Activated naive CD4-positive, alpha-beta T cell treated with anti-CD3 and anti-CD28 coated beads for 36 hours (primary cell): Measurements from ENCODE around the gene SAMD3. TPM values are rescaled to one million over a fixed set of nuclear protein-coding genes. Genes with fewer than 3 reads are reported as not detected.
"Not testable (repeated sequence)": the region's sequence is repeated elsewhere in the genome, so short reads cannot be mapped to it uniquely, and the experiment has no call there.

Experiments
- CTCF ChIA-PET: fragments of 350-600 bp; sonication (Branson Sonifier 250); formaldehyde crosslinking; loops from one replicate; lab custom pipeline; 2021; ENCODE audit warnings: antibody characterized with exemption; lab: Charles Lee
- DNase-seq: peaks from one replicate; pipeline ENCODE4 v3.0.0-alpha.2; 2020
- H3K27ac Mint-ChIP-seq: one replicate; pipeline ENCODE4 v1.8.0; 2021; ENCODE audit warnings: mild to moderate bottlenecking, mixed read lengths
- H3K27me3 Mint-ChIP-seq: one replicate; pipeline ENCODE4 v1.8.0; 2021; ENCODE audit warnings: low read depth, mixed read lengths
- H3K36me3 Mint-ChIP-seq: one replicate; pipeline ENCODE4 v1.8.0; 2021; ENCODE audit warnings: low read depth, mixed read lengths
- H3K4me1 Mint-ChIP-seq: one replicate; pipeline ENCODE4 v1.8.0; 2021; ENCODE audit warnings: low read depth, mixed read lengths
- H3K4me3 Mint-ChIP-seq: one replicate; pipeline ENCODE4 v1.8.0; 2021; ENCODE audit warnings: mild to moderate bottlenecking, moderate library complexity, mixed read lengths
- H3K9me3 Mint-ChIP-seq: one replicate; pipeline ENCODE4 v1.8.0; 2021; ENCODE audit warnings: mixed read lengths
- intact Hi-C: fragments of 100-400 bp; cut with micrococcal nuclease; formaldehyde crosslinking; loops from one replicate; pipeline ENCODE4 v1.15.1; 2023
- total RNA-seq, 2 experiments: library from RNA; stranded (reverse); gene quantifications; one replicate each; pipeline ENCODE4 v1.2.3, GENCODE V29; 2021

SAMD3 gene
- total RNA-seq, 2 experiments from 2014 or later = 1.0 to 2.3 TPM

GRCh38 chr6:130167655-130168054 is 55.1 kb downstream of the SAMD3 start:
- H3K27ac Mint-ChIP-seq = no peak overlapping the region
- H3K36me3 Mint-ChIP-seq = peaks cover 9% of the 10 kb centered on the region
- no peaks in the 10 kb centered on the region for H3K27me3 Mint-ChIP-seq
- peaks cover 22% of the 10 kb centered on the region for H3K9me3 Mint-ChIP-seq
- H3K4me3 Mint-ChIP-seq = no peak overlapping the region
- CTCF ChIA-PET = no interaction called here
- no peak for DNase-seq
- intact Hi-C loops = no loop called here
- peaks cover 2% of the 10 kb centered on the region for H3K4me1 Mint-ChIP-seq

DNA sequence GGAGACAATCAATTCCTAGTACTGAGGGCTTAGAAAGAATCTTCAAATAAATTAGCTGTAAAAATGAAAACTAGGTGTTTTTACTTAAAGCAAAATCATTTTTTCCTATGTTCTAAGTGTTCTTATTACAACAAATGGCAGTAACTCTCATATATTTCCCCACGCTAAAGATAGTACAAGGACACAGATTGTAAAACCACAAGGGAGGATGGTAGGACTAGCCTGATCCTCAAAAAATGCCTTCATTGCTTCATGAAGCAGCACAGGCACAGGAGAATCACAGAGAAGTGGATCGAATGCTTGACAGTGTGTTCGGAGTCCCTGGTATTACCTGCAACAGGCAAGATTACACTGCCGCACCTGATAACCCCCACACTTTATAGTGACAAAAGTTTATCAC is 58.5 kb downstream of the SAMD3 start:
- CTCF ChIA-PET = no interaction called here
- Mint-ChIP-seq H3K36me3 (peaks cover 14% of the 10 kb centered on the region), H3K4me1 (peaks cover 5% of the 10 kb centered on the region), H3K9me3 (no peaks in the 10 kb centered on the region), H3K4me3 (no peak overlapping the region), H3K27ac (no peak overlapping the region), H3K27me3 (no peaks in the 10 kb centered on the region)
- no peak for DNase-seq
- intact Hi-C loops = no loop called here

- H3K36me3 Mint-ChIP-seq = peaks cover 17% of the 10 kb centered on the region
- H3K27me3 Mint-ChIP-seq = no peaks in the 10 kb centered on the region
- H3K27ac Mint-ChIP-seq = no peak overlapping the region
- H3K9me3 Mint-ChIP-seq = peaks cover 1% of the 10 kb centered on the region
- CTCF ChIA-PET = no interaction called here
- H3K4me3 Mint-ChIP-seq = no peak overlapping the region
- H3K4me1 Mint-ChIP-seq = peaks cover 7% of the 10 kb centered on the region
- DNase-seq = no peak
- intact Hi-C loops = no loop called here
These were observed 59.5 kb downstream of the SAMD3 start for GRCh38 chr6:130163266-130163665.

DNA sequence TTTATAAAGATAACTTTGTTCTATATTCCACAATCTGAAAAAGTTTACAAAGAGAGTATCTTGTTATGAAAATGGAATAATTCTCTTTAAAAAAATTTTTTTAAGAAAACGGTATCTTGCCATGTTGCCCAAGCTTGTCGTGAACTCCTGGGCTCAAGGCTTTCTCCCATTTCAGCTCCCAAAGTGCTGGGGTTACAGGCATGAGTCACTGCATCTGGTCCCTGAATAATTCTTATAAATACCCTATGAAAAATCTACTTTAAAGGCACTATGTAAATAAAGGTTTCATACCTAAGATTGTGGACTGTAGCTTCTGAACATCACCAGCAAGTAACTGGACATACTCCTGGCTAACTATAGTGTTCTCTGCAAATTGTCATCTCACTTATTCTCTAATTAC is 60.3 kb downstream of the SAMD3 start:
- Mint-ChIP-seq H3K36me3 (peaks cover 20% of the 10 kb centered on the region), H3K4me3 (no peak overlapping the region), H3K9me3 (peaks cover 1% of the 10 kb centered on the region), H3K27me3 (no peaks in the 10 kb centered on the region), H3K4me1 (peaks cover 9% of the 10 kb centered on the region), H3K27ac (no peak overlapping the region)
- DNase-seq = no peak
- CTCF ChIA-PET = no interaction called here
- intact Hi-C loops = no loop called here

DNA sequence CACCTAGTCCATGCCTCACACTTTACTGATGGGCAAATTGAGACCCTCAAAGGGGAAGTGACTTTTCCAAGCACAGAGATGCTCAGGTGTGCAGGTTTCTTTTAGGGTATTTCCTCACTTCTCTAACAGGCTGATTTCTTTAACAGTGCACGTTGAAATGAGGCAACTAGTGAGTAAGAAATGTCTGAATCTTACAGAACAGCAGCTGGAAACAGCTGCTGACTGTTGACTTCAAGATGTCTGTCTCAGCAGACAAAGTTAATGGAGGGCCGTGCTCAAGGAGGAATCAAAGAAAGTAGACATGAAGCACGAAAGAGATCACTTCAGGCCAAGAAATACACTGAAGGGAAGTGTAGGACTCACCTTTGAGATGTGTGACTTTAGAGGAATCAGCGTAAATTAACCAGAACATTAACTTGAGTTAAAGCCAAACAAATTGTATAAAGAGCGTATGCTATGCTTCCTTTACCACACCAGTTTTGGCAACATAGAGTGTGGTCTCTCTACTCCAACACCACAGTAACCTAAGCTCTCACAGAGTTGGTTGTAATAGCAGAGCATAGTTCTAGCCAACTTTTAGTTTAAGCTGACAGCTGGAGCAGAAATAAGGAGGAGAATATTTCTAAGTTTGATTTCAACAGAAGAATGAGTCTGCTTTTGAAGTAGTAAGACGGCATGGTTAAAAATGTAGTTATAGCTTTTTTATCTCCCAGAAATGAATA is 60.9 kb downstream of the SAMD3 start:
- no peak for DNase-seq
- Mint-ChIP-seq H3K27ac (no peak overlapping the region), H3K36me3 (peaks cover 20% of the 10 kb centered on the region), H3K4me1 (peaks cover 9% of the 10 kb centered on the region), H3K9me3 (peaks cover 1% of the 10 kb centered on the region), H3K27me3 (no peaks in the 10 kb centered on the region), H3K4me3 (no peak overlapping the region)
- CTCF ChIA-PET = interaction anchor here (0.7 kb wide), 1 partner anchor 123 kb away, joined by 3 read pairs; no protein-coding TSS in a partner anchor
- intact Hi-C loops = no loop called here

DNA sequence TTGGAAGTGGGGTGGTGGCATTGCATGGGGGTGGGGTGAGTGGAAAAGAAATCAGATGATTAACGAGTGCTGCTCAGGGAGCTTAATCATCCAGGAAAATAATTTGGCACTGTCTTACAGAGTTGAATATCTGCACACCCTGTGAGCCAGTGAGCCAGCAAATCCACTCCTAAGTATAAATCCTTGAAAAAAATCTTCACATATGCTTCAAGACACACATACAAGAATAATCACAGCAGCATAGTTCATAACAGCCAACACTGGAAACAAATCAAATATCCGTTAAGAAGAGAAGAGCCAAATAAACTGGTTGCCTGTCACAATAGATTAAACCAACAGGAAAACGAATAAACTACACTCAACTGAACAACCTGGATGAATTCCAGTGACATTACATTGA is 62.8 kb downstream of the SAMD3 start:
- no peak overlapping the region for H3K27ac Mint-ChIP-seq
- no peak overlapping the region for H3K4me3 Mint-ChIP-seq
- no peak for DNase-seq
- H3K36me3 Mint-ChIP-seq = peaks cover 16% of the 10 kb centered on the region
- CTCF ChIA-PET = no interaction called here
- intact Hi-C loops = no loop called here
- no peaks in the 10 kb centered on the region for H3K27me3 Mint-ChIP-seq
- H3K4me1 Mint-ChIP-seq = peaks cover 7% of the 10 kb centered on the region
- H3K9me3 Mint-ChIP-seq = peaks cover 1% of the 10 kb centered on the region

DNA sequence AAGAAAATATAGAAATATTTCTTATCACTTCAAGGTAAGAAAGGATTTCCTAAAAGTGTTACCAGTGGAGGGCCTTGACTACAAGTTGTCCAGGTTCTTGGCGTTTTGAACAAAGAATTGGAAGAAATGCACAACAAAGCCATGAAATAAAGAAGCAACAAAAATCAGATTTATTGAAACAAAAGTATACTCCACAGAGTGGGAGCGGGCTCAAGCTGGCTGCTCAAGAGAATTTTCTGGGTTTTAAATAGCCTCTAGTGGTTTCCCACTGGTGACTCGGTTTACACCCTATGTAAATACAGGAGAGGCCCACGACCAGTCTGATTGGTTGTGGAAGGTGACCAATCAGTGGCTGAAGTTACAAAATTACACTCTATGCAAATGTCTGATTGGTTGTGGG is 64.2 kb downstream of the SAMD3 start:
- no peak overlapping the region for H3K27ac Mint-ChIP-seq
- peaks cover 7% of the 10 kb centered on the region for H3K4me1 Mint-ChIP-seq
- no peaks in the 10 kb centered on the region for H3K27me3 Mint-ChIP-seq
- CTCF ChIA-PET = interaction anchor here (0.5 to 0.7 kb wide), 2 partner anchors 106 to 1525 kb away, joined by 4 to 6 read pairs; no protein-coding TSS in a partner anchor
- peaks cover 1% of the 10 kb centered on the region for H3K9me3 Mint-ChIP-seq
- H3K36me3 Mint-ChIP-seq = peaks cover 14% of the 10 kb centered on the region
- DNase-seq = no peak
- no peak overlapping the region for H3K4me3 Mint-ChIP-seq
- intact Hi-C loops = no loop called here

GRCh38 chr6:130158056-130158455 is 64.7 kb downstream of the SAMD3 start:
- no peak overlapping the region for H3K4me3 Mint-ChIP-seq
- CTCF ChIA-PET = interaction anchor here (0.5 to 0.7 kb wide), 2 partner anchors 107 to 1525 kb away, joined by 4 to 6 read pairs; no protein-coding TSS in a partner anchor
- no peak overlapping the region for H3K27ac Mint-ChIP-seq
- H3K36me3 Mint-ChIP-seq = peaks cover 14% of the 10 kb centered on the region
- peaks cover 1% of the 10 kb centered on the region for H3K9me3 Mint-ChIP-seq
- peaks cover 7% of the 10 kb centered on the region for H3K4me1 Mint-ChIP-seq
- no peak for DNase-seq
- no peaks in the 10 kb centered on the region for H3K27me3 Mint-ChIP-seq
- intact Hi-C loops = no loop called here

GRCh38 chr6:130156908-130157307 is 65.8 kb downstream of the SAMD3 start:
- H3K4me3 Mint-ChIP-seq = no peak overlapping the region
- CTCF ChIA-PET = no interaction called here
- no peaks in the 10 kb centered on the region for H3K27me3 Mint-ChIP-seq
- no peak overlapping the region for H3K27ac Mint-ChIP-seq
- peaks cover 14% of the 10 kb centered on the region for H3K36me3 Mint-ChIP-seq
- peaks cover 7% of the 10 kb centered on the region for H3K4me1 Mint-ChIP-seq
- peaks cover 1% of the 10 kb centered on the region for H3K9me3 Mint-ChIP-seq
- DNase-seq = no peak
- intact Hi-C loops = no loop called here

GRCh38 chr6:130152908-130153510 is 69.7 kb downstream of the SAMD3 start:
- H3K9me3 Mint-ChIP-seq = no peaks in the 10 kb centered on the region
- H3K27me3 Mint-ChIP-seq = no peaks in the 10 kb centered on the region
- peaks cover under 1% of the 10 kb centered on the region for H3K4me1 Mint-ChIP-seq
- no peak overlapping the region for H3K4me3 Mint-ChIP-seq
- no peak overlapping the region for H3K27ac Mint-ChIP-seq
- H3K36me3 Mint-ChIP-seq = peaks cover 2% of the 10 kb centered on the region
- CTCF ChIA-PET = no interaction called here
- intact Hi-C loops = no loop called here
- no peak for DNase-seq

DNA sequence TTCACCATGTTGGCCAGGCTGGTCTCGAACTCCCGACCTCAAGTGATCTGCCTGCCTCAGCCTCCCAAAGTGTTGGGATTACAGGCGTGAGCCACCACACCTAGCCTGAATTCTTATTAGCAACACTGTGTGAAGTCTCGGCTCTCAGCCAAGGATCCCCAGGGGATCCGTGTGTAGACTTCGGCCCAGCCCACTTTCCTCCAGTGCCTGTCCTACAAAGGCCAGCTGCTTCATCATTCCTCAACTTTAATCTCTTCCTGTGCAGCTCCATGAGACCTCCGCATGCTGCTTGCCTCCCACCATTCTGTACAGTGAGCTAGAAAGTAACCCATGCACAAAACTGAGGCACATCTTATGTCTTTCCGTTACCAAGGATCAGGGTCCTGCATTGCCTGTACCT is 71.8 kb downstream of the SAMD3 start:
- H3K4me3 Mint-ChIP-seq = no peak overlapping the region
- no peaks in the 10 kb centered on the region for H3K27me3 Mint-ChIP-seq
- H3K9me3 Mint-ChIP-seq = no peaks in the 10 kb centered on the region
- CTCF ChIA-PET = no interaction called here
- no peak for DNase-seq
- H3K36me3 Mint-ChIP-seq = peaks cover 7% of the 10 kb centered on the region
- H3K4me1 Mint-ChIP-seq = no peaks in the 10 kb centered on the region
- no peak overlapping the region for H3K27ac Mint-ChIP-seq
- intact Hi-C loops = no loop called here

GRCh38 chr6:130149016-130149415 is 73.7 kb downstream of the SAMD3 start:
- CTCF ChIA-PET = interaction anchor here (1.0 to 1.5 kb wide), 2 partner anchors 54 to 166 kb away, joined by 3 read pairs; no protein-coding TSS in a partner anchor
- intact Hi-C loops, H3K27me3 Mint-ChIP-seq, H3K27ac Mint-ChIP-seq, H3K9me3 Mint-ChIP-seq, H3K4me1 Mint-ChIP-seq, DNase-seq, H3K36me3 Mint-ChIP-seq, H3K4me3 Mint-ChIP-seq: not testable (repeated sequence)

DNA sequence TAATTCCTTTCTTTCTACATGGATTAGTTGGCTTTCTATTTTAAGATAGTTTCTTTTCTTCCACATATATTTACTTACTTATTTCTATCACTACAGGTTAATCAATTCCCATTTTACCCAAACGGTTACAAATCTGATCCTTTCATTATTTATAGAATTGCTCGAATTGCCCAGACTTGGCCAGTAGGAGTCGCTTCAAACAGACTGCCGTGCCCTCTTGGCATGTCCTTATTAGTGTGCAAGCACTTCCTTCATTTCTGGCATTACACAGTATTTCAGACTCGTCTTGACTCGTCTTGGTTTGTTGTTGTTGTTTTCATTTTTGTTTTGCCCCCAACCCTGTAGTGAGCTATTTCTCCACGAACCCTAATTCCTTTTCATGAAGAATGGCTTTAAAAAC is 74.6 kb downstream of the SAMD3 start:
- peaks cover 16% of the 10 kb centered on the region for H3K36me3 Mint-ChIP-seq
- no peak overlapping the region for H3K4me3 Mint-ChIP-seq
- no peaks in the 10 kb centered on the region for H3K4me1 Mint-ChIP-seq
- no peak overlapping the region for H3K27ac Mint-ChIP-seq
- H3K9me3 Mint-ChIP-seq = no peaks in the 10 kb centered on the region
- peak; percentile 42 for DNase-seq
- CTCF ChIA-PET = no interaction called here
- H3K27me3 Mint-ChIP-seq = no peaks in the 10 kb centered on the region
- intact Hi-C loops = loop anchor here (1.0 kb wide), 1 partner anchor 134 kb away; no protein-coding TSS in a partner anchor
